Measurements from ENCODE around the gene LAMC1. TPM values are rescaled to one million over a fixed set of nuclear protein-coding genes. Genes with fewer than 3 reads are reported as not detected.
A peak's percentile ranks its signal among the peaks of the same experiment; 100 is the strongest.

The LAMC1 gene
- total and polyA plus RNA-seq, 2 experiments from 2014 or later: 78.4 to 185 TPM

DNA sequence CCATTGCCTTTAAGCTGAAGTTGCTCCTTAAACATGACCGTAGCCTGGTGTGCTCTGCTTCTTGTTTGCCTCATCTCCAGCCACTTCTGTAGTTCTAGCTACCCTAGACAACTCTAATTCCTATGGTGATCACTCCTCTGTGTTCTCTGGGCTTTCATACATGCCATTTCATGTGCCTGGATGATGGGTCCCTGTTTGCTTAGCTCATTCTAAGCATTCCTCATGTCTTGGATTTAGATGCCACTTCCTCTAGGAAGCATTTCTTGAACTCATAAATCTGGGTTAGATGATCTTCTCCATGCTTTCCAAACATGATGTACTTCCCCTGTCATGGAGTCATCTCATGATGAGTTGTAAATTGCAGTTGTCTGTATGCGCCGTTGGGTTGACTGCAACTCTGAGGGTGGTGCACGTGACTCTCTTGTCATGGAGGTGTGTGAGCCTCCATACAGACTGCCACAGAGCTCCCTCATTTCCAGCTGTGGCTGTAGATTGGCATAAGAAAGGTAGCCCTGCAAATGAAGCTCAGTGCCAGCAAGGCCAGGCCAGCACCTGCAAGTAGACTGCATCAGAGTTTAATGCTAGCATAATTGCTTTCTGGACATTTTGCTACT, 77.2 kb downstream of the LAMC1 start:
- TF ChIP-seq EZH2phosphoT487 (IDR thresholded peaks at IDR 0.05; ENCODE audit: low read depth, severe bottlenecking, unreplicated experiment) (no peak), EZH2 (IDR thresholded peaks at IDR 0.05; ENCODE audit: borderline replicate concordance) (no peak)
- TF ChIP-seq, protein P1, sequence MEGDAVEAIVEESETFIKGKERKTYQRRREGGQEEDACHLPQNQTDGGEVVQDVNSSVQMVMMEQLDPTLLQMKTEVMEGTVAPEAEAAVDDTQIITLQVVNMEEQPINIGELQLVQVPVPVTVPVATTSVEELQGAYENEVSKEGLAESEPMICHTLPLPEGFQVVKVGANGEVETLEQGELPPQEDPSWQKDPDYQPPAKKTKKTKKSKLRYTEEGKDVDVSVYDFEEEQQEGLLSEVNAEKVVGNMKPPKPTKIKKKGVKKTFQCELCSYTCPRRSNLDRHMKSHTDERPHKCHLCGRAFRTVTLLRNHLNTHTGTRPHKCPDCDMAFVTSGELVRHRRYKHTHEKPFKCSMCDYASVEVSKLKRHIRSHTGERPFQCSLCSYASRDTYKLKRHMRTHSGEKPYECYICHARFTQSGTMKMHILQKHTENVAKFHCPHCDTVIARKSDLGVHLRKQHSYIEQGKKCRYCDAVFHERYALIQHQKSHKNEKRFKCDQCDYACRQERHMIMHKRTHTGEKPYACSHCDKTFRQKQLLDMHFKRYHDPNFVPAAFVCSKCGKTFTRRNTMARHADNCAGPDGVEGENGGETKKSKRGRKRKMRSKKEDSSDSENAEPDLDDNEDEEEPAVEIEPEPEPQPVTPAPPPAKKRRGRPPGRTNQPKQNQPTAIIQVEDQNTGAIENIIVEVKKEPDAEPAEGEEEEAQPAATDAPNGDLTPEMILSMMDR (IDR thresholded peaks at IDR 0.05; ENCODE audit: poor library complexity): no peak
- no peaks in the 10 kb centered on the region for H3K9me2 ChIP-seq (replicated peaks; ENCODE audit: insufficient read depth)
- no peaks in the 10 kb centered on the region for H3K36me3 ChIP-seq (replicated peaks; ENCODE audit: insufficient read depth, low read depth)
- H4K20me1 ChIP-seq (ENCODE audit: insufficient read depth, poor library complexity, severe bottlenecking): no peaks in the 10 kb centered on the region
- H3K9me3 ChIP-seq (ENCODE audit: low read depth): no peaks in the 10 kb centered on the region
- H3K27ac ChIP-seq: peak overlapping the region; percentile 78
- peak overlapping the region; percentile 1 for H3K4me2 ChIP-seq
- H2AFZ ChIP-seq: no peak overlapping the region
- peaks cover 86% of the 10 kb centered on the region for H3K79me2 ChIP-seq
- H3K4me1 ChIP-seq (ENCODE audit: insufficient read depth): peaks cover 45% of the 10 kb centered on the region
- H3K27me3 ChIP-seq: no peaks in the 10 kb centered on the region
- no peak overlapping the region for H3K4me3 ChIP-seq
- DNase-seq (ENCODE audit: low spot score): no peak
- 87% methylated on average over 4 of the region's 4 CpGs for WGBS (ENCODE audit: low lambda C conversion rate, missing lambda C conversion rate)

DNA sequence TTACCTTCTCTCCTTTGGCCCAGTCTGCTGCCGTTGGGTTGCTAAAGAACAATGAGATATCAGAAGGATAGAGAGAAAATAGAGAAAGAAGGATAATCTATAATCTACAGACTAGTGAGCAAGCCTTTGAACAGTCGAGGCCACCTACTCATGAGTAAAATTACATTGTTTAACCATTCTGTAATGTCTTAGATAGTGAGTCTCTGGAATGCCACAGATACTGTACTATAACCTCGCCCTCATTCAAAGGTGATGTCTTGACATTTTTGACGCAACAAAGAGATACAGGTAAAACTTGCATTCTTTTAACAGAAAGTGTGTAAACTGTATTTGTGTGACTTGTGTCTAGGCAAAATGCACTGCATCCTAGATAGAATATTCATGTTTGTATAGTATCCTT, 77.9 kb downstream of the LAMC1 start:
- peaks cover 82% of the 10 kb centered on the region for H3K79me2 ChIP-seq
- H3K27ac ChIP-seq: peak overlapping the region; percentile 78
- peaks cover 46% of the 10 kb centered on the region for H3K4me1 ChIP-seq (ENCODE audit: insufficient read depth)
- H3K9me3 ChIP-seq (ENCODE audit: low read depth): no peaks in the 10 kb centered on the region
- no peak overlapping the region for H2AFZ ChIP-seq
- 59% methylated on average over 4 of the region's 4 CpGs for WGBS (ENCODE audit: low lambda C conversion rate, missing lambda C conversion rate)
- H3K4me3 ChIP-seq: no peak overlapping the region
- H4K20me1 ChIP-seq (ENCODE audit: insufficient read depth, poor library complexity, severe bottlenecking): no peaks in the 10 kb centered on the region
- peak; percentile 18 for DNase-seq (ENCODE audit: low spot score)
- peak overlapping the region; percentile 1 for H3K4me2 ChIP-seq
- H3K27me3 ChIP-seq: no peaks in the 10 kb centered on the region
- TF ChIP-seq EZH2phosphoT487 (IDR thresholded peaks at IDR 0.05; ENCODE audit: low read depth, severe bottlenecking, unreplicated experiment): no peak
- TF ChIP-seq EZH2 (IDR thresholded peaks at IDR 0.05; ENCODE audit: borderline replicate concordance): no peak
- TF ChIP-seq, protein P1 (IDR thresholded peaks at IDR 0.05; ENCODE audit: poor library complexity): no peak
- no peaks in the 10 kb centered on the region for H3K9me2 ChIP-seq (replicated peaks; ENCODE audit: insufficient read depth)
- H3K36me3 ChIP-seq (replicated peaks; ENCODE audit: insufficient read depth, low read depth): no peaks in the 10 kb centered on the region

DNA sequence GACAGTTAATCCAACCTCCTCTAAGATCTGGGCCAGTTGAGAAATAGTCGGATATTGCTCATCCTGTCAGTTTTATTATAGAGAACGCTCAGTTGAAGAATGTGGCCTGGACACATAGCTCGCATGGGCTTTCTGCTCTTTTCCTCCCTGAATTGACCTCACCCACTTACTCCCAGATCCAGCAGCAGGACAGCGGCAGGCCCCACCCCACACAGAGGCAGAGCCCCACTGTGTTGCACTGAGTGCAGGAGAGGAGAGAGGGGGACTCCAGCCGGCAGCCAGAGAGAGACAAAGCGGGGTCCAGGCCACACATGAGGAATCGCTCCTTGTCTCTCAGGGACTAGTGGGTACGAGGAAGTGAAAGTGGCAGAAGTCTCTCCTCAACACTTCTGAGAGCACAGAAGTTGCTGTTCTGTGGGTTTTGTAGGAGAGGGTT, 78.6 kb downstream of the LAMC1 start:
- Histone ChIP-seq H4K20me1 (ENCODE audit: insufficient read depth, poor library complexity, severe bottlenecking) (no peaks in the 10 kb centered on the region), H3K4me1 (ENCODE audit: insufficient read depth) (peaks cover 45% of the 10 kb centered on the region), H3K27me3 (no peaks in the 10 kb centered on the region), H3K4me2 (peak overlapping the region; percentile 47), H3K9me2 (replicated peaks; ENCODE audit: insufficient read depth) (no peaks in the 10 kb centered on the region), H3K27ac (peak overlapping the region; percentile 78), H3K4me3 (no peak overlapping the region), H3K79me2 (peaks cover 81% of the 10 kb centered on the region), H3K36me3 (replicated peaks; ENCODE audit: insufficient read depth, low read depth) (no peaks in the 10 kb centered on the region), H2AFZ (no peak overlapping the region), H3K9me3 (ENCODE audit: low read depth) (no peaks in the 10 kb centered on the region)
- WGBS (ENCODE audit: low lambda C conversion rate, missing lambda C conversion rate): 74% methylated on average over 8 of the region's 8 CpGs
- no peak for TF ChIP-seq EZH2phosphoT487 (IDR thresholded peaks at IDR 0.05; ENCODE audit: low read depth, severe bottlenecking, unreplicated experiment)
- no peak for TF ChIP-seq EZH2 (IDR thresholded peaks at IDR 0.05; ENCODE audit: borderline replicate concordance)
- TF ChIP-seq, protein P1 (IDR thresholded peaks at IDR 0.05; ENCODE audit: poor library complexity): no peak
- DNase-seq (ENCODE audit: low spot score): peak; percentile 32

All from hepatocyte (in vitro differentiated cells).